Measurements from ENCODE around the gene PCCA.
"Not testable (repeated sequence)": the region's sequence is repeated elsewhere in the genome, so short reads cannot be mapped to it uniquely, and the experiment has no call there.

PCCA gene

GRCh38 chr13:100518394-100519062 lies 429.6 kb downstream of the PCCA start:
- no peak for DNase-seq

- no peak for DNase-seq
Measured at GRCh38 chr13:100519626-100520025, 430.7 kb downstream of the PCCA start.

DNA sequence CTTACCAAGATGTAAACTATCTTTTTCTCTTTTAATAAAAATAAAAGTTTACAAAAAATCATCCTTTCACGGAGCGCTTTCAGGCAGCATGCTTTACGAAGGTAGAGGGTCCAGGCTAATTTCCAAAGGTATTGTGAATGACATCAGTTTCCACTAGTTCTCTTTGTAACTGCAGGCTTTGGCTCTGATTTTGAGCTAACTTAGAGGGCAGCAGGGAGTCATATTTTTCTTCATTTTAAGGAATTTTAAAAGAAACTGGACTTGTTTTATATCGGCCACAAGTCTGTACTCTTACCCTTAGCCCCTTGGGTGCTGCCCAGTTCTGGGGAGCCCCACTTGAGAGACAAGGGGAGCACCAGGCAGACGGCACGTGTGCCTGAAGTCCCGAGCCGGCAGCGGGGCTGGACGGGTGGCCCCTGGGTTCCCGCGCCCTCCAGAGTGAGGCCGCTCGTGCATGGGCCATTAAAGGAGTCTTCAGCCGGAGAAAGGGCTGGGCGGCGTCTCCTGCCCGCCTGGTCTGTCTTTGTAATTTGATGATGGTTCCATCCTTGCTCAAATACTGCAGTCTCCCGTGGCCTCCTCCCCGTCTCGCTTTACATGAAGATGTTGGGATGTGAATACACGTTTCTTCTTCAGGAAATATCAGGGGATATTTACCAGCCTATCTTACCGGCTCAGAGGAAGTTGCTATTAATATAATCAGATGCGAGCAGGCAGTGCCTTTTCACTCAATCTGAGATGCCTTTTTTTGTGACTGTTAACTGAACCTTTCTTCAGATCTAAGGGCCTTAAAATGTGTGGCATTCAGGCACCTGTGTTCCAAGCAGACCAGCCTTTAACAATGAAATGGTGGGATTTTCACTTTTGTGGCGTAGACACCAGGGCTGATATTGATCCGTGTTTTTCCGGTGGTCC lies 432.3 kb downstream of the PCCA start:
- DNase-seq: no peak

- DNase-seq: no peak
Measured at GRCh38 chr13:100521851-100522617, 433.1 kb downstream of the PCCA start.

DNA sequence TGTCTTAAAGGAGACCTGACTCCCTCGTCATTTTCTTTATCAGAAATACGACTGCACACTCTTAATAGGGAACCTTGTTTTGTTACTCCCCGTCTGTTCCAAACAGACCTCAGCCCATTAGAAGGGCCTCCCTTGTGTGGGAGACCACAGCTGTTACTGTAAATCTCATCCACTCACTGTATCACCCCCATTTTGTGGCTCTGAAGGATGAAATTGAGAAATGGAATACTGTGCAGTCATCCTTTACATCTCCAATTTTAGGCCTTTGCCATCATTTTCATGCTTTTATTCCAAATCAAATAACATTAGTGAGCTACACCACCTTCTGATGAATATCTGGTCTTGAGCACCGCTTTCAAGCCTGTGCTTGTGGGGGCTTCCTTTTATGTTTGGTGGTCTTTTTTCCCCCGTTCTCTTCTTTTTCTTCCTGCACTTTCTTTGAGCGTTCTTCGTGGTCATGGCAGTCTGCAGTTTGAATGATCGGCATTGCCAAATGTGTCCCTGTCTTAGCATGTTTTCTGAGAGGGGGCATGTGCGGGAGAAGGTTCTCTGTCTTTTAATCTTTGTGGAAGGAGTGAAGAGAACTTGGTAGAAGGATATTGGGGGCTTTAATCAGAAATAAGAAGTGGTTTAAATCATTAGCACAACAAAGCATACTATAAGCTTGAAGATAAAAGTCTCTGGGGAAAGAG lies 433.9 kb downstream of the PCCA start:
- no peak for DNase-seq

- DNase-seq: no peak
Measured at GRCh38 chr13:100523411-100523810, 434.5 kb downstream of the PCCA start.

DNA sequence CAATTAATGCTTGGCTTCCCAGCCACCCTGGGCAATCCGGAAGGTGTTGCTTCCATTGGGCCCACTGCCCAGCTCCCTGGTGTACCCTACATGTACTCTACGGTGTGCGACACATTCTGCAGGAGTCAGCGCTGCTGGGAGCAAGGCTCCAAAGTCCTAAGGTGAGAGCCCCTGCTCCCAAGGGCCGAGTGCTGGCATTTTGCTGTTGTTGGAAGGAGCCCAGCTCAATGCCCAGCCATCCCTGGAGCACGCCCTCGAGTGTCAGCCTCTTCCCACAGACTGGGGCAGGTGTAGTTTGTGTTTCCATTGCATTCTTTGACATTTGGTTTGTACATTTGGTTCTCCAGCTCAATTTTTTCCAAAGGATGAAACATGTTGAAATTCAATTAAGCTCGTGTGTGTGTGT lies 435.1 kb downstream of the PCCA start:
- DNase-seq: no peak

GRCh38 chr13:100524688-100525087 lies 435.8 kb downstream of the PCCA start:
- not testable (repeated sequence) for DNase-seq

GRCh38 chr13:100525453-100526317 lies 436.8 kb downstream of the PCCA start:
- DNase-seq: no peak

GRCh38 chr13:100526318-100527000 lies 437.6 kb downstream of the PCCA start:
- DNase-seq: no peak

DNA sequence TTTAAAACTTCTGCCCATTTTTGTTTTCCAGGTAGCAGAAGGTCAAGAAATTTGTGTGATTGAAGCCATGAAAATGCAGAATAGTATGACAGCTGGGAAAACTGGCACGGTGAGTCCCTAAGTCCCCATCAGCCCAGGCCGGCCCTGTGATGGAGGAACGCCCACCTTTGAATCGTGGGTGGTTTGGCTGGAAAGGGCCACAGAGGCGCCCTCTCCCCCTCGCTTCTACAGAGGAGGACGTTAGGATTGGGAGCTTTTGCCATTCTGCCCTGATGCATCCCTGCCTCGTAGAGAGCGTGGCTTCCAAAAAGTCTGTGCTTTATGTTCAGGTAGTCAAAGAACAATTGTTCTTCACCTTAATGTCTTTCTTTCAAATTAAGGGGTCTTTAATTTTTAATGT lies 438.8 kb downstream of the PCCA start:
- no peak for DNase-seq

GRCh38 chr13:100528353-100528752 lies 439.5 kb downstream of the PCCA start:
- DNase-seq: no peak

- DNase-seq: no peak
Measured at GRCh38 chr13:100528820-100529219, 439.9 kb downstream of the PCCA start.

DNA sequence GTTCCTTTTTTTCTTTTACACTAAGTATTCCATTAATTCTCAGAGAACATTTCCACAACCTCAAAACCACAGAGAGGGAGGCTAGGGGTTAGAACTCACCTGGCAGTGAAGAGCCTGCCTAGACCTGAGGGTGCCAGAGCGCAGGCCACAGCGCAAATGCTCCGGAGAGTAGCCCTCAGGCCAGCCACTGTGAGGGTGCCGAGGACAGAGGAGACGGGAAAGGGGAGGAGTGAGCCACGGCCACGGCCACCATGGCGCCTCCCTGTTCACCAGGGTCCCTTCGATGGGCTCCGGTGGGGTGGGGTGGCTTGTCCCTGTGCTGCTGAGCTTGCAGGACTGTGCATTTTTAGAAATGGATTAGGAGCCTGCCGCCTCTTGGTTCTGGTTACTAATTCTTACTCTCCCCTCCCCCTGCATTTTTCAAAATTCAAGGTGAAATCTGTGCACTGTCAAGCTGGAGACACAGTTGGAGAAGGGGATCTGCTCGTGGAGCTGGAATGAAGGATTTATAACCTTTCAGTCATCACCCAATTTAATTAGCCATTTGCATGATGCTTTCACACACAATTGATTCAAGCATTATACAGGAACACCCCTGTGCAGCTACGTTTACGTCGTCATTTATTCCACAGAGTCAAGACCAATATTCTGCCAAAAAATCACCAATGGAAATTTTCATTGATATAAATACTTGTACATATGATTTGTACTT lies 440.9 kb downstream of the PCCA start:
- no peak for DNase-seq

GRCh38 chr13:100530671-100531213 lies 441.8 kb downstream of the PCCA start:
- peak; percentile 20 for DNase-seq

- DNase-seq: no peak
Measured at GRCh38 chr13:100532090-100532766, 443.3 kb downstream of the PCCA start.

DNA sequence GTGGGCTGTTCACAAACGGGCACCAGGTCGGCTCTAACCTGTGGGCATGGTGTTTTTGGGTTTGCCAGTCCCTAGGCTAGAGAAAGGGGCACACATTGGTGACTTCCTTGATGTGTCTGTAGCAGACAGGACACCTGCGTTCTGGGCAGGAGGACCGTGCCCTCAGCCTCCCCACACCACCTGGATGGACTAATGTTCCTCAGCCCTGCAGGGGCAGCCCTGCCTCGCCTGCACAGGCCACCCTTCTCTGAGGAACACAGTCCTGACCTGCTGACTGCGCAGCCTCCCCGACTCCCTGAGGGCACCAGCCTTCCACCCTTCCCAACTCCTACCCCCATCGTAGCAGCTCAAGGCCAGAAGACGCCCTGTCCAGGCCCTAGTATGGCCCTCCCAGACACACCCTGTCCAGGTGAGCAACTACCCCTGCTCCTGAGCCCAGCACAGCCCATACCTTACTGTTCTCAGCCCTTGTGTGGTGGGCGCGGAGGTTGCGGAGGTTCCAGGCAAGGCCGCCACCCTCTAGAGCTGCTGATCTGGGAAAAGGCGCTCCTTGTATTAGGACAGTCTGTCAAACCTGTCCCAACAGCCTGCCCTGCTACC lies 444.0 kb downstream of the PCCA start:
- no peak for DNase-seq

GRCh38 chr13:100533588-100534041 lies 444.7 kb downstream of the PCCA start:
- DNase-seq: peak; percentile 67

All from DMS153 (cell line).